ENCODE data around the gene RTN4.

Gene RTN4

DNA sequence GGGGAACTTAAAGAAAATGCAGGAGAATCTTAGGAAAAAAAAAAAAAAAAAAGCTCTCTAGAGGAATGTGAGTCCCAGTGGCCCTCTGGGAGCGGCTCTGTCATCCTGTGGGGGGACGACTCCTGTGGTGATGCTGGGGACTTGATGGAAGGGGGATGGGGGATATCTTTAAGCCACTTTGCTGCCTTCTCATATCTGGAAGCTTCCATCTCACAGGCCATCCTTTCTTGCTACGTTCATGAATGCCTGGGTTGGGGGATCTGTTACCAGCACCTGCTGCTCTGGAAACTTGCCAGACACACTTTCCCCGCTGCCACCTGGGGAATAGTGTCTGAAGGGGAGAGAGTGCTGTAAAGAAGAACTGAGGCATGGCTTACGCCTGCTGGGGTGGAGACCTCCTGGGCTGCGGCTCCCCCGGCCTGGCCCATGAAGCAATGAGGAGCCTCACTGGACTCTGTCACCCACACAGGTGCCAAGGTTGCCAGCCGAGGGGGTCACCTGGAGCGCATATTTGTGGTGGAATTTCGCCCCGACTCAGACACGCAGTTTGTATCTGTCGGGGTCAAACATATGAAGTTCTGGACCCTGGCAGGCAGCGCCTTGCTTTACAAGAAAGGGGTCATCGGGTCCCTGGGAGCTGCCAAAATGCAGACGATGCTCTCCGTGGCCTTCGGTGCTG lies 92.8 kb downstream of the RTN4 start:
- no peak for DNase-seq (ENCODE audit: low spot score)

GRCh38 chr2:54956111-54956627 lies 94.1 kb downstream of the RTN4 start:
- no peak for DNase-seq (ENCODE audit: low spot score)
- in situ Hi-C loops (cut with MboI; ENCODE audit: low pct_unique_long_range_greater_than_20kb, low sequenced_read_pairs, unreplicated experiment) = no loop called here
- no peak for TF ChIP-seq CTCF (IDR thresholded peaks at IDR 0.05; ENCODE audit: extremely low read depth, insufficient read depth, missing control alignments)

More for the DNA sequence above, 92.8 kb downstream of the RTN4 start:
- no peak for TF ChIP-seq CTCF (IDR thresholded peaks at IDR 0.05; ENCODE audit: extremely low read depth, insufficient read depth, missing control alignments)
- in situ Hi-C loops (cut with MboI; ENCODE audit: low pct_unique_long_range_greater_than_20kb, low sequenced_read_pairs, unreplicated experiment) = no loop called here

GRCh38 chr2:54955358-54956110 lies 94.7 kb downstream of the RTN4 start:
- no peak for TF ChIP-seq CTCF (IDR thresholded peaks at IDR 0.05; ENCODE audit: extremely low read depth, insufficient read depth, missing control alignments)
- no peak for DNase-seq (ENCODE audit: low spot score)
- in situ Hi-C loops (cut with MboI; ENCODE audit: low pct_unique_long_range_greater_than_20kb, low sequenced_read_pairs, unreplicated experiment) = no loop called here

GRCh38 chr2:54954705-54955357 lies 95.4 kb downstream of the RTN4 start:
- in situ Hi-C loops (cut with MboI; ENCODE audit: low pct_unique_long_range_greater_than_20kb, low sequenced_read_pairs, unreplicated experiment) = no loop called here

DNA sequence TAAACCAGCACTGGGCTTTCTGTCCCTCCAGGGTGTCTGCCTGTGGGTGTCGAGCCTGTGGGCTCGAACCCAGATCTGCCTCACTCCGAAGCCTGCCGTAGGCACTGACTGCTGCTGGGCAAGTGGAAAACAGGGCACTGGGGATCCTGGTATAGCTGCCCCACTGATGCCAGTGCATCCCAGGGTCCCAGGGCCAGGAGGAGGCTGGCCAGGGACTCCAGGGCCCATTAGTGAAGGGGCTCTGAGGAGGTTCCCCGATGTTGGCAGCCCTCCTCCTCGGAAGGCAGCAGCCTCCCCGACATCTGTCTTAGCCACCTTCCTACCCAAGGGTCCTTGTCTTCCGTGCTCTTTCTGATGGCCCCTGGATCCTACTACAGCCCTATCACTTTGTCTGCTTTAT lies 96.1 kb downstream of the RTN4 start:
- in situ Hi-C loops (cut with MboI; ENCODE audit: low pct_unique_long_range_greater_than_20kb, low sequenced_read_pairs, unreplicated experiment) = no loop called here
- DNase-seq (ENCODE audit: low spot score) = no peak
- TF ChIP-seq CTCF (IDR thresholded peaks at IDR 0.05; ENCODE audit: extremely low read depth, insufficient read depth, missing control alignments) = no peak

More at GRCh38 chr2:54954705-54955357, 95.4 kb downstream of the RTN4 start:
- TF ChIP-seq CTCF (IDR thresholded peaks at IDR 0.05; ENCODE audit: extremely low read depth, insufficient read depth, missing control alignments) = no peak
- DNase-seq (ENCODE audit: low spot score) = no peak

DNA sequence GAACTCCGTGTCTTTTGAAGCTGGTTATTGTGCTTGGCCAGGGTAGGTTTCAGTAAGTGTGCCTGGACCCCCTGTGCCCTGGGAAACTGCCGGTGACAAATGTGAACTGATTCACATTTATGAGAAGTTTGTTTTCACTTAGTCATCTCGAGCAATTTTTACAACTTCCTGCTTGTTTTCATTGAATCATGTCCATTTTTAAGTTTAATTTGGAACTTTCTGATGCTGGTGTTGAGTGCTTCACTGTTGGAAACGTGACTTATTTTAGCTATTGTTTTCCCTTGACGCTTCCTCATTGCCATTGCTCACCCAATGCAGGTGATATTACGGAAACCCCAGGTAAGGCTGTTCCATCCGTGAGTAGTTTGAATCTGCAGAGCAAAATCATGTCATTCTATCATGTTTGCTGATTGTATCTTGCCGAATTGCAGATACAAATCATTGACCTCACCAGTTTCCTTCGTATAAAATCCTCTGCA lies 97.2 kb downstream of the RTN4 start:
- no peak for DNase-seq (ENCODE audit: low spot score)
- in situ Hi-C loops (cut with MboI; ENCODE audit: low pct_unique_long_range_greater_than_20kb, low sequenced_read_pairs, unreplicated experiment) = no loop called here
- TF ChIP-seq CTCF (IDR thresholded peaks at IDR 0.05; ENCODE audit: extremely low read depth, insufficient read depth, missing control alignments) = no peak

Measured in GM13977 (cell line).